GM18499 (cell line): ENCODE data around the gene ZNF407.

Experiments
- ATAC-seq: cut with Tn5 transposase; IDR thresholded peaks from one replicate; pipeline ENCODE4 v1.9.1; 2021; ENCODE audit warnings: moderate number of reproducible peaks; ENCODE audit not compliant: insufficient read depth, unreplicated experiment

Gene ZNF407

DNA sequence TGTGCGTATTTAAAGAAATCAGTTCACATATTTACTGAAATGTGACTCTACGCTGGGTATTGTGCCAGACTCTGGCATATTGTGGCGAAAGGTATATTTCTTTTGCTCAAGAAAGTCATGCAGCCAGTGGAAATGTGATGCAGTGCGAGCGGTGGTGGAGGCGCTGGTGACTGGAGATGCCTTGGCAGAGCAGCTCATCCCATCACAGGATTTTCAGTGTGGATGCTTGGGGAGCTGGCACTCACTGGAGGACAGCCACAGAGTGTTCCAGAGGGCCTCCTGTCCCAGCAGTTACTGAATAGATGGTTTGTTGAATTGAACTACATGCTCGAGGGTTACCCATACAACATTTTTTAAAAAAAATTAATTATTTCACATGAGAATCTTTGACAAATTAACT lies 117.6 kb downstream of the ZNF407 start:
- ATAC-seq = no peak

- no peak for ATAC-seq
Observed at GRCh38 chr18:74715865-74716712, 118.4 kb downstream of the ZNF407 start.

- no peak for ATAC-seq
Observed at GRCh38 chr18:74718312-74718711, 120.6 kb downstream of the ZNF407 start.

DNA sequence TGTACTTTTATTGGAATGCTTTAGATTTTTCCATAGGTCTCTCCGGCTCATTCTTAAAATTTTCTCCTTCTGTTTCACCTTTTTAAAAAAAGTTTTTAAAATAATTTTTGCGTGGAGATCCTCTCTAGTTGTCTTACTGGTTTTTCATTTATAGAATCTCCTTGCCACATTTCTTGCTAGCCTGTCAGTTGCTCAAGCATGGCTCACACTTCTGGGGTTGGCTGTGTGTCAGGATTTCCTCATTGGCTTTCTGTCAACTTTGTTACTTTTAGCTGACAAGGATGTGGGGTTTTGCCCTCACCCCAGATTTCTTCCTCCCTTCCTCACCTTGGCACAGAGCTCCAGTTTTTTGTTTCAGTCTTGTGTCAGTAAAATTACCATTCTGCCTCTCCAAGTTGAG lies 124.6 kb downstream of the ZNF407 start:
- ATAC-seq = no peak

DNA sequence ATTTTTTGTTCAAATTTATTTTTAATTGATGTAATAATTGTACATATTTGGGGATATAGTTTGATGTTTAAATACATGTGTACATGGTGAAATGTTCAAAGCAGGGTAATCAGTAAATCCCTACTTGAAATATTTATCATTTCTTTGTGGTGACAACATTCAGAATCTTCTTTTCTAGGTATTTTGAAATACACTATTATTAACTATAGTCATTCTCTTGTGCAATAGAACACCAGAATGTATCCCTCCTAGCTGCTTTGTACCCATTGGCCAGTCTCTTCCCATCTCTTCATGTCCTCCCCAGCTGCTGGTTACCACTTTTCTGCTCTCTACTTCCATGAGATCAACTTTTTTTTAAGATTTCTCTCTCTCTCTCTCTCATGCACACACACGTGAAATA lies 126.5 kb downstream of the ZNF407 start:
- ATAC-seq = no peak

GRCh38 chr18:74725690-74726089 lies 128.0 kb downstream of the ZNF407 start:
- no peak for ATAC-seq

DNA sequence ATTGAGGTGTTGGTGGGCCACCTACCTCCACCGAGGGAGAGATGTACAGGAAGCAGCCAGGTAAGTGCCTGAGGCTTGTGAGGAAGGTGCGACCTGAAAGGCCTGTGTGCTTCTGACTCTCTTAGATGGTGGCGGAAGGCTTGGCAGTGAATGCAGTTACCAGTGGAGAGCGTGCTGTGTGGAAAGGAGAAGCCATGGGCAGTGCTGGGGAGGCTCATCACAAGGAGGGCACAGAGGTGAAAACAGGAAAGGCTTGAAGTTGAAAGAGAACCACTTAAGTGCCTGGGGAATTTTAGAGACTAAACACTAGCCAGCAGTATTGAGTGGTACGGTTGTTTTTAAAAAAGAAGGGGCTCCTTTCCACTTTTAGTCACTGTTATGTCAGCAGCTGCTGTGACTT lies 130.9 kb downstream of the ZNF407 start:
- no peak for ATAC-seq

DNA sequence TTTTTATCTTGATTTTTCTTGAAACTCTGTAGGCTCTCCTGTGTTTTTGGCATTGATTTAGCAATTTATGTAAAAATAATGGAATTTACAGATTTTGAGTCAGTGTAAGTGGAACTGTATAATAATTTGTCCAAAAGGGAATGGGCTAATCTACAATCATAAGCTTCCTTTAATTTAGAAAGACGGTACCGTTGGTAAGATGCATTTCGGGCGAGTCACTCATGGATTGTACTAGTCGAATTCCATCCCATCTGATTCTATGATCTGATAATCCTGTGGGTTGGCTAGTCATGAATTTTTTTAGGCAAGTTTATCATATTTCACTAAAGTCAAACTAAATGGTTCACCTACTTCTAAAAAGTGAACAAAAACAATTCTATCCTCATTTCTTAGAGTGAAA lies 133.4 kb downstream of the ZNF407 start:
- ATAC-seq = no peak

DNA sequence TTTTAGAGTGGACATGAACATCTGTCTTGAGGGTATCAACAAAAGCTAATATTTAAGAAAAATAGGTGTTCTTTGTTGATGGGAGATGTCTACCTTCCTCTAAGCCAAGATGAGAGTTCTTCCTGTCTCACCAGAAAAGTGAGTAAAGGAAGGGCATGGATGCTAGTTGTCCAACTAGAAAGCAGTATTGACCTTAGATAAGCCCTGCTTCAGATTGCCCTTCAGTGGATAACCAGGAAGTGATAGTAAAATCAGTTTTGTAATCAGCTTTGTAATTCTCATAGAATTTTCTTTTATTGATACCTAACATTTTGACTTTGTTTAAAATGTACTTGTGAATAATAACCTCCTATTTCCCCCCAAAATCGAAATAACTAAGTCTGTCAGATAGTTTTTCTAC lies 134.7 kb downstream of the ZNF407 start:
- ATAC-seq = no peak

- ATAC-seq = no peak
Observed at GRCh38 chr18:74733598-74733997, 135.9 kb downstream of the ZNF407 start.

DNA sequence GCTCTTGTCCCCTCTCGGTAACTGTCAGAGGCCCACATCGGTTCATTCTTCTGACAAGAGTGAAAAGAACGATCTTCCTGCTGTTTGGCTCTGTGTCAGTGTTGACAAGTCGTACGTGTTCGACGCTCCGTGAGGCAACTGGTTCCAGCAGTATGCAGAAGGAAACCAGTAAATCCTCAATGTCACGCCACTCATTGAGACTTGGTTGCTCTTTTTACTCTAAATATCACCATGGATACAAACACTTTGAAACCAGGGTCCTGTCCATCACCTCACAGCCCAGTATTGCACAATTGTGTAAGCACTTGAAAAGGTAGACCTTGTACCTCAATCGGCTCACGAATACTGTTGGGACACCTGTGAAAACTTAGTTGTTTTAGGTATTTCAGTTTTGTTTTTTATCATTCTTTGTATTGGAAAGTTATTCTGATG lies 136.4 kb downstream of the ZNF407 start:
- no peak for ATAC-seq

DNA sequence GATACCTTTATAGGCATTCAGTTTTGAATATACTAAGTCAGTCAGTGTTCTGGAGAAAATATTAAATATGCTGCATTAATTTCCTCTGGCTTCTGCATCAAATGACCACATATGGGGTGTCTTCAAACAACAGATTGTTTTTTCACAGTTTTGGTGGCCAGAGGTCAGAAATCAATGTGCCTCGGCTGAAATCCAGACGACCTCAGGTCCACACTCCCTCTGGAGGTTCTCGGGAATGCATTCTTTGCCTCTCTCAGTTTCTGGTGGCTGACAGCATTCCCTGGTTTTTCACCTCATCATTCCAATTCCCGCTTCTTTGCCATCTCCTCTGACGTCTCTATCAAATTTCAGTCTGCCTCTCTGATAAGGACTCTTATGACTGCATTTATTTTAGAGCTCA lies 142.3 kb downstream of the ZNF407 start:
- no peak for ATAC-seq

DNA sequence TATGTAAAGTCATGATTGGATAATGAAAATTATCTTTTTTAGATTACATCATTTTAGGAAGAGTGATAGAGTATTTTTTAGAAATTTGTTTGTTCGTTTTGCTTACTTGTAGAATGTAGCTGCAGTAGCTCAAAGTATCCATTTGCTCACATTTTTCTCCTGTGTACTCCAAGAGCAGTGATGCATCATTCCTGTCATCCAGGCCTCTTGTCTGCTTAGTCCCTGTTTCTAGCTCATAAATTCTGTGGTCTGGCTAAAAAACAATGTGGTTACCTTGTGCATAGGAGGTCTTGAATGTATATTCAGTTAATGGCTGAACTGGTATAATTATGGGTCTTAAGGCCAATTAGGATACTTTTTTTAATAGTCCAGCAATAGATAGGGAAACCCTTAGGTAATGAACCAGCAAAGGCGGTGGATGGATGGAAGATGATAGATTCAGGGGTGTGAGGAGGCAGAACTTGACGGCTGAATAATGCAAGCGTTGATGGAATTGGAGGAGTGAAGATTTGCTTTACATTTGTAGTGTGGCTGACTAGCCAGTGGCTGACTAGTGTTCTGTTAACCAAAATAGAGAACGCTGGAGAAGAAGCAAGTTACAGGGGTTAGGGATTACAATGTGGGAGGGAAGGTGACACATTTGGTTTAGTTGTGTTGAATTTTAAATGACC lies 145.0 kb downstream of the ZNF407 start:
- ATAC-seq = no peak

DNA sequence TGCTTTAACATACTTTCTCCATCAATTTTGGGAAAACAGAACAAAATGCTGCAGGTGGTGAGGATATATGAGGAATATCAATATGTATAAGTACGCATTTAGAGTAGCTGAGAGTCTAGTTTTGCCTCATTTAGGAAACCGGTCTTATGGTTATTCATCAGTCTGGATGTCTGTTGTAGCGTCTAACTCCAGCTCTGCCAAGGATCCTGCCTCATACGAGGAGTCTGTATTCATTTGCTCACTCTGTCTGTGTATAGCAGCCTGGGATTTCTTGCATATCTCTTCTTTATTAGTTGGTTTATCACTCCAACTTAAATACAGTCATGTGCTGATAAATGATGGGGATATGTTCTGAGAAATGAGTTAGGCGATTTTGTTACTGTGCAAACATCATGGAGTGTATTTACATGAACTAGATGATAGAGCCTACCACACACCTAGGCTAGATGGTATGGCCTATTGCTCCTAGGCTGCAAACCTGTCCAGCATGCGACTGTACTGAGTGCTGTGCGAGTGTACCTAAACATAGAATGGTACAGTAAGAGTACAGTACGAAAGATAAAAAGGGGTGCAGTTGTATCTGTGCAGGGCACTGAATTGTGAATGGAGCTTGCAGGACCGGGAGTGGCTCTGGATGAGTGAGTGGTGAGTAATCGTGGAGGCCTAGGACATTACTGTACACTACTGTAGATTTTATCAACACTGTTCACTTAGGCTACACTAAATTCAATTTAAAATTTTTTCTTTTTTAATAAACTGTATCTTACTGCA lies 148.1 kb downstream of the ZNF407 start:
- ATAC-seq = no peak

- ATAC-seq = no peak
Observed at GRCh38 chr18:74748809-74749208, 151.1 kb downstream of the ZNF407 start.

GRCh38 chr18:74758995-74759394 lies 161.3 kb downstream of the ZNF407 start:
- ATAC-seq = no peak

- no peak for ATAC-seq
Observed at GRCh38 chr18:74760026-74760425, 162.4 kb downstream of the ZNF407 start.

GRCh38 chr18:74760436-74760835 lies 162.8 kb downstream of the ZNF407 start:
- ATAC-seq = no peak

- ATAC-seq = no peak
Observed at GRCh38 chr18:74766251-74766650, 168.6 kb downstream of the ZNF407 start.

DNA sequence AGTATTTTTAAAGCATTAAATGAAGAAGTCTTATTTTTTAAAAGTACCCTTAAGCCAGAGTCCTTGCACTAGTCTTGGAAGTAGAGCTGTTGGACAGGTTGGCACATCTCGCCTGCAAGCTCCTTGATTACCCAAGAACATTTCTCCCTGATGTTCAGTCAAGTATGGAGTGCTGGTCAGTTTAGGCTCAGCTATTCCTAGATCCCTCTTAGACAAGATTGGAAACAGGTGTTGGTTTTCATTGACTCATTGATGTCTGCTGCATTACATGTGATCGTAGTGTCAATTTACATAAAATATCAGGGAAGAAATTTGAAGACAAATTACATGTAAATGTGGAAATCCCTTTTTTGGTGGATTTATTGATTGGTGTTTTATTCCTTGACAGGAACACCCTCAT lies 170.4 kb downstream of the ZNF407 start:
- ATAC-seq = no peak

DNA sequence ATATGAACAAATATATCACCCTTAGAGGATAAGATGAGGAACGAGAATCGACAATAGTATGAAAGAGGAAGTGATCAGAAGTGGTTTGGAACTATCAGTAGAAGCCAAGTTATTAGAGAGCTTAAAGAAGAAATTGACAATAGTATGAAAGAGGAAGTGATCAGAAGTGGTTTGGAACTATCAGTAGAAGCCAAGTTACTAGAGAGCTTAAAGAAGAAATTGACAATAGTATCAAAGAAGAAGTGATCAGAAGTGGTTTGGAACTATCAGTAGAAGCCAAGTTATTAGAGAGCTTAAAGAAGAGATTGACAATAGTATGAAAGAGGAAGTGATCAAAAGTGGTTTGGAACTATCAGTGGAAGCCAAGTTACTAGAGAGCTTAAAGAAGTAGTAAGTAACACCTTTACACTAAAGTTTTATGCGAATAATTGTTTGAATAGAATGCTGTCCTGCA lies 175.5 kb downstream of the ZNF407 start:
- peak; percentile 58 for ATAC-seq
